Panc1 (cell line): ENCODE measurements around the gene ZNF804A.

Experiments used
- CTCF ChIP-seq: fragments of 450-650 bp; IDR thresholded peaks from 2 replicates; pipeline ENCODE4 v1.5.1; 2017; ENCODE audit warnings: mild to moderate bottlenecking
- POLR2AphosphoS5 ChIP-seq: IDR thresholded peaks from 2 replicates; pipeline ENCODE4 v1.6.1; 2012; ENCODE audit warnings: mild to moderate bottlenecking, low read depth, low read length, moderate library complexity
- REST ChIP-seq, 2 experiments: IDR thresholded peaks; 2 replicates each; pipeline ENCODE4 v1.6.1; 2011 to 2012; ENCODE audit warnings: low read depth in 2 of 2, control low read depth in 1 of 2, low read length in 1 of 2, mild to moderate bottlenecking in 1 of 2, moderate library complexity in 1 of 2; ENCODE audit not compliant: insufficient read depth in 1 of 2
- SIN3A ChIP-seq: IDR thresholded peaks from 2 replicates; pipeline ENCODE4 v1.6.1; 2012; ENCODE audit warnings: low read depth, mild to moderate bottlenecking, low read length, moderate library complexity, borderline replicate concordance; ENCODE audit not compliant: insufficient read depth
- TCF7L2 ChIP-seq: IDR thresholded peaks from 2 replicates; pipeline ENCODE4 v1.6.1; 2011; ENCODE audit warnings: mild to moderate bottlenecking, low read depth, low read length, inconsistent platforms

- TF ChIP-seq REST (IDR thresholded peaks at IDR 0.05; ENCODE audit: insufficient read depth in 1 of 2, low read depth in 2 of 2, low read length in 1 of 2) (no peak), CTCF (no peak), POLR2AphosphoS5 (no peak), SIN3A (no peak), TCF7L2 (no peak)
Measured at GRCh38 chr2:184597571-184597991, 748 bp upstream of the ZNF804A start.
